Measurements from ENCODE around the gene CIT.
"Not testable (repeated sequence)": the region's sequence is repeated elsewhere in the genome, so short reads cannot be mapped to it uniquely, and the experiment has no call there.

CIT gene

GRCh38 chr12:119720349-119720748 lies 156.8 kb downstream of the CIT start:
- DNase-seq (no peak), ATAC-seq (no peak)
- H3K4me3 Mint-ChIP-seq, result no peak overlapping the region
- H3K27me3 Mint-ChIP-seq, result no peaks in the 10 kb centered on the region
- H3K4me1 Mint-ChIP-seq, result peaks cover 10% of the 10 kb centered on the region
- peaks cover 2% of the 10 kb centered on the region for H3K9me3 Mint-ChIP-seq
- H3K27ac Mint-ChIP-seq, result no peak overlapping the region
- H3K36me3 Mint-ChIP-seq (ENCODE audit: low read depth), result peaks cover 28% of the 10 kb centered on the region

GRCh38 chr12:119718141-119718540 lies 159.0 kb downstream of the CIT start:
- DNase-seq (no peak), ATAC-seq (no peak)
- Mint-ChIP-seq H3K4me3 (no peak overlapping the region), H3K27ac (no peak overlapping the region), H3K4me1 (peaks cover 16% of the 10 kb centered on the region), H3K36me3 (ENCODE audit: low read depth) (peaks cover 46% of the 10 kb centered on the region), H3K9me3 (peaks cover 10% of the 10 kb centered on the region), H3K27me3 (no peaks in the 10 kb centered on the region)

- DNase-seq (no peak), ATAC-seq (no peak)
- Mint-ChIP-seq H3K27me3 (no peaks in the 10 kb centered on the region), H3K4me1 (peaks cover 16% of the 10 kb centered on the region), H3K9me3 (peaks cover 10% of the 10 kb centered on the region), H3K4me3 (no peak overlapping the region), H3K36me3 (ENCODE audit: low read depth) (peaks cover 63% of the 10 kb centered on the region), H3K27ac (peak overlapping the region; percentile 32)
Observed at GRCh38 chr12:119715268-119715620, 161.9 kb downstream of the CIT start.

GRCh38 chr12:119714614-119715267 lies 162.4 kb downstream of the CIT start:
- H3K4me1 Mint-ChIP-seq, result peaks cover 16% of the 10 kb centered on the region
- peak overlapping the region; percentile 32 for H3K27ac Mint-ChIP-seq
- H3K27me3 Mint-ChIP-seq, result no peaks in the 10 kb centered on the region
- peaks cover 61% of the 10 kb centered on the region for H3K36me3 Mint-ChIP-seq (ENCODE audit: low read depth)
- DNase-seq (no peak), ATAC-seq (peak; percentile 75)
- H3K9me3 Mint-ChIP-seq, result peaks cover 10% of the 10 kb centered on the region
- no peak overlapping the region for H3K4me3 Mint-ChIP-seq

- Mint-ChIP-seq H3K4me3 (no peak overlapping the region), H3K36me3 (ENCODE audit: low read depth) (peaks cover 58% of the 10 kb centered on the region), H3K27me3 (no peaks in the 10 kb centered on the region), H3K27ac (no peak overlapping the region), H3K9me3 (peaks cover 10% of the 10 kb centered on the region), H3K4me1 (peaks cover 16% of the 10 kb centered on the region)
- ATAC-seq (no peak), DNase-seq (no peak)
Observed at GRCh38 chr12:119713551-119714031, 163.5 kb downstream of the CIT start.

- no peak overlapping the region for H3K27ac Mint-ChIP-seq
- H3K9me3 Mint-ChIP-seq, result peaks cover 10% of the 10 kb centered on the region
- H3K4me1 Mint-ChIP-seq, result peaks cover 16% of the 10 kb centered on the region
- H3K4me3 Mint-ChIP-seq, result no peak overlapping the region
- ATAC-seq (no peak), DNase-seq (no peak)
- H3K36me3 Mint-ChIP-seq (ENCODE audit: low read depth), result peaks cover 56% of the 10 kb centered on the region
- no peaks in the 10 kb centered on the region for H3K27me3 Mint-ChIP-seq
Observed at GRCh38 chr12:119712721-119713120, 164.4 kb downstream of the CIT start.

- H3K27ac Mint-ChIP-seq, result no peak overlapping the region
- H3K36me3 Mint-ChIP-seq (ENCODE audit: low read depth), result peaks cover 61% of the 10 kb centered on the region
Observed at GRCh38 chr12:119711693-119712092, 165.4 kb downstream of the CIT start.

GRCh38 chr12:119710965-119711551 lies 166.1 kb downstream of the CIT start:
- H3K36me3 Mint-ChIP-seq (ENCODE audit: low read depth), result peaks cover 58% of the 10 kb centered on the region
- no peak for DNase-seq

More at GRCh38 chr12:119711693-119712092, 165.4 kb downstream of the CIT start:
- H3K27me3 Mint-ChIP-seq, result no peaks in the 10 kb centered on the region
- ATAC-seq (no peak), DNase-seq (no peak)
- H3K4me1 Mint-ChIP-seq, result peaks cover 15% of the 10 kb centered on the region
- H3K9me3 Mint-ChIP-seq, result peaks cover 10% of the 10 kb centered on the region
- no peak overlapping the region for H3K4me3 Mint-ChIP-seq

GRCh38 chr12:119710374-119710964 lies 166.7 kb downstream of the CIT start:
- H3K4me3 Mint-ChIP-seq, result no peak overlapping the region
- DNase-seq (no peak), ATAC-seq (no peak)
- peaks cover 10% of the 10 kb centered on the region for H3K9me3 Mint-ChIP-seq
- H3K36me3 Mint-ChIP-seq (ENCODE audit: low read depth), result peaks cover 53% of the 10 kb centered on the region
- no peaks in the 10 kb centered on the region for H3K27me3 Mint-ChIP-seq
- H3K4me1 Mint-ChIP-seq, result peaks cover 7% of the 10 kb centered on the region
- no peak overlapping the region for H3K27ac Mint-ChIP-seq

More at GRCh38 chr12:119710965-119711551, 166.1 kb downstream of the CIT start:
- ATAC-seq, result no peak
- Mint-ChIP-seq H3K4me1 (peaks cover 11% of the 10 kb centered on the region), H3K27ac (no peak overlapping the region), H3K9me3 (peaks cover 10% of the 10 kb centered on the region), H3K4me3 (no peak overlapping the region), H3K27me3 (no peaks in the 10 kb centered on the region)

- ATAC-seq, H3K27ac Mint-ChIP-seq, H3K27me3 Mint-ChIP-seq, DNase-seq, H3K4me3 Mint-ChIP-seq, H3K4me1 Mint-ChIP-seq, H3K9me3 Mint-ChIP-seq: not testable (repeated sequence)
- peaks cover 19% of the 10 kb centered on the region for H3K36me3 Mint-ChIP-seq (ENCODE audit: low read depth)
Observed at GRCh38 chr12:119706427-119706826, 170.7 kb downstream of the CIT start.

- Mint-ChIP-seq H3K27ac (no peak overlapping the region), H3K27me3 (no peaks in the 10 kb centered on the region), H3K9me3 (no peaks in the 10 kb centered on the region), H3K4me3 (no peak overlapping the region), H3K36me3 (ENCODE audit: low read depth) (peaks cover 16% of the 10 kb centered on the region), H3K4me1 (no peaks in the 10 kb centered on the region)
- ATAC-seq, result no peak
- no peak for DNase-seq
Observed at GRCh38 chr12:119705182-119705581, 171.9 kb downstream of the CIT start.

GRCh38 chr12:119704065-119704747 lies 172.9 kb downstream of the CIT start:
- H3K27ac Mint-ChIP-seq, result no peak overlapping the region
- no peaks in the 10 kb centered on the region for H3K4me1 Mint-ChIP-seq
- DNase-seq (no peak), ATAC-seq (no peak)
- peaks cover 15% of the 10 kb centered on the region for H3K36me3 Mint-ChIP-seq (ENCODE audit: low read depth)
- H3K27me3 Mint-ChIP-seq, result no peaks in the 10 kb centered on the region
- H3K4me3 Mint-ChIP-seq, result no peak overlapping the region
- no peaks in the 10 kb centered on the region for H3K9me3 Mint-ChIP-seq

- no peaks in the 10 kb centered on the region for H3K4me1 Mint-ChIP-seq
- peaks cover 8% of the 10 kb centered on the region for H3K36me3 Mint-ChIP-seq (ENCODE audit: low read depth)
- H3K27me3 Mint-ChIP-seq, result no peaks in the 10 kb centered on the region
- no peak overlapping the region for H3K27ac Mint-ChIP-seq
- no peaks in the 10 kb centered on the region for H3K9me3 Mint-ChIP-seq
- no peak overlapping the region for H3K4me3 Mint-ChIP-seq
- no peak for ATAC-seq
- DNase-seq, result no peak
Observed at GRCh38 chr12:119700078-119700477, 177.0 kb downstream of the CIT start.

- H3K36me3 Mint-ChIP-seq (ENCODE audit: low read depth), result peaks cover 8% of the 10 kb centered on the region
- DNase-seq (no peak), ATAC-seq (no peak)
- H3K4me1 Mint-ChIP-seq, result no peaks in the 10 kb centered on the region
- H3K9me3 Mint-ChIP-seq, result no peaks in the 10 kb centered on the region
- no peak overlapping the region for H3K4me3 Mint-ChIP-seq
- no peak overlapping the region for H3K27ac Mint-ChIP-seq
- no peaks in the 10 kb centered on the region for H3K27me3 Mint-ChIP-seq
Observed at GRCh38 chr12:119699199-119699760, 177.8 kb downstream of the CIT start.

Data from activated naive CD8-positive, alpha-beta T cell treated with anti-CD3 and anti-CD28 coated beads, Interleukin-2, amount 50 U/mL, for 24 hours (primary cell).